CMK (cell line): ENCODE data around the gene LASP1.

Experiments
- DNase-seq: peaks from one replicate; pipeline ENCODE4 v3.0.0-alpha.2; 2010; ENCODE audit warnings: low read depth

Gene LASP1

GRCh38 chr17:38870259-38871165 is 654 bp downstream of the LASP1 start:
- DNase-seq, result peak; percentile 74

GRCh38 chr17:38871247-38872015 is 1.6 kb downstream of the LASP1 start:
- DNase-seq, result no peak

- no peak for DNase-seq
Observed at GRCh38 chr17:38872027-38872511, 2.2 kb downstream of the LASP1 start.

- no peak for DNase-seq
Observed at GRCh38 chr17:38872671-38873385, 3.0 kb downstream of the LASP1 start.

GRCh38 chr17:38873640-38874380 is 4.0 kb downstream of the LASP1 start:
- no peak for DNase-seq

GRCh38 chr17:38874505-38875400 is 4.9 kb downstream of the LASP1 start:
- no peak for DNase-seq

- DNase-seq, result no peak
Observed at GRCh38 chr17:38875477-38876075, 5.7 kb downstream of the LASP1 start.

- DNase-seq, result no peak
Observed at GRCh38 chr17:38877130-38877851, 7.4 kb downstream of the LASP1 start.

- no peak for DNase-seq
Observed at GRCh38 chr17:38879878-38880665, 10.2 kb downstream of the LASP1 start.

- no peak for DNase-seq
Observed at GRCh38 chr17:38881600-38882191, 11.8 kb downstream of the LASP1 start.

GRCh38 chr17:38882870-38883269 is 13.0 kb downstream of the LASP1 start:
- DNase-seq, result no peak

- DNase-seq, result no peak
Observed at GRCh38 chr17:38883592-38884526, 14.0 kb downstream of the LASP1 start.

- DNase-seq, result no peak
Observed at GRCh38 chr17:38885044-38885727, 15.3 kb downstream of the LASP1 start.

GRCh38 chr17:38885728-38886642 is 16.1 kb downstream of the LASP1 start:
- DNase-seq, result no peak

- no peak for DNase-seq
Observed at GRCh38 chr17:38886643-38887010, 16.8 kb downstream of the LASP1 start.
